HFF-Myc (cell line): Measurements from ENCODE around the gene EYS.
"Not testable (repeated sequence)": the region's sequence is repeated elsewhere in the genome, so short reads cannot be mapped to it uniquely, and the experiment has no call there.

Experiments used
- DNase-seq: peaks from one replicate; pipeline ENCODE4 v3.0.0-alpha.2; 2011; ENCODE audit warnings: low read depth; ENCODE audit errors: extremely low read depth
- H3K4me3 ChIP-seq: replicated peaks from 2 replicates; pipeline ENCODE4 v1.5.1; 2011; ENCODE audit warnings: low read depth, mild to moderate bottlenecking, control low read depth, low read length
- TF ChIP-seq, protein P1 (sequence below): IDR thresholded peaks from 2 replicates; pipeline ENCODE4 v1.5.1; 2012; ENCODE audit warnings: mild to moderate bottlenecking, low read depth, low read length, control low read depth; ENCODE audit errors: missing control alignments

The EYS gene

DNA sequence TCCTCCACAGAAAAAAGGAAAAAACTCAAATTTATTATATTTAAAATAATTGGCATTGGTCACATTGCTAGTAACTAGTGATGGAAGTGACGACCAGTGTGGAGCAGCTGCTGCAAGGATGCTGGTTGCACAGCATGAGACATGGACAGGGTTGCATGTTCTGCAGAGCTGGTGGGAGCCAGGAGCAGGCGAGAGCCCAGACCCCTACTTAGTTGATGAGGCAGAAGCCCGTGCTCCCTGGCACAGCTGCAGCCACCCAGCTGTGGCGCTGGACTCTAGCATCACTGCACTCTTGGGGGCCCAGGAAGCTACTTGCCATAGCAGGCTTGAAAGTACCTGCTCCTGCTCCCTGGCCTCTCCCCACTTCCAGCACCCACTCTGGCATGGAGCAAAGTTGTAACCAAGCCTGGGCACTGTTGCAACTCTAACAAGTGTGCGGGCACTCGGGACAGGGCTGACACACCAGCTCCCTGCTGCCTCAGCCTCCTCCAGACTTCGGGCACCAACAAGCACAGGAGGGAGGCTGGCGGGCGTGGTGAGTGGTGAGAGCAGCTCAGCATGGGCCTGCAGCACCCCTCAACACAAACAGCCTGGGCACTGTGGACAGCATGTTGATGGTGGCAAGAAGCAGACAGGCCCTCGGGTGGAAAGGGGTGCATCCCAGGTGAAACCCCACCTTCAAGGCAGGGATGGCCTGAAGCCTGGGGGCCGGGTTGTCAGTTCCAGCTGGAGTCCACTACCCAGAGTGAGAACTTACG is 69.6 kb downstream of the EYS start:
- TF ChIP-seq, protein P1, sequence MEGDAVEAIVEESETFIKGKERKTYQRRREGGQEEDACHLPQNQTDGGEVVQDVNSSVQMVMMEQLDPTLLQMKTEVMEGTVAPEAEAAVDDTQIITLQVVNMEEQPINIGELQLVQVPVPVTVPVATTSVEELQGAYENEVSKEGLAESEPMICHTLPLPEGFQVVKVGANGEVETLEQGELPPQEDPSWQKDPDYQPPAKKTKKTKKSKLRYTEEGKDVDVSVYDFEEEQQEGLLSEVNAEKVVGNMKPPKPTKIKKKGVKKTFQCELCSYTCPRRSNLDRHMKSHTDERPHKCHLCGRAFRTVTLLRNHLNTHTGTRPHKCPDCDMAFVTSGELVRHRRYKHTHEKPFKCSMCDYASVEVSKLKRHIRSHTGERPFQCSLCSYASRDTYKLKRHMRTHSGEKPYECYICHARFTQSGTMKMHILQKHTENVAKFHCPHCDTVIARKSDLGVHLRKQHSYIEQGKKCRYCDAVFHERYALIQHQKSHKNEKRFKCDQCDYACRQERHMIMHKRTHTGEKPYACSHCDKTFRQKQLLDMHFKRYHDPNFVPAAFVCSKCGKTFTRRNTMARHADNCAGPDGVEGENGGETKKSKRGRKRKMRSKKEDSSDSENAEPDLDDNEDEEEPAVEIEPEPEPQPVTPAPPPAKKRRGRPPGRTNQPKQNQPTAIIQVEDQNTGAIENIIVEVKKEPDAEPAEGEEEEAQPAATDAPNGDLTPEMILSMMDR = no peak
- no peak overlapping the region for H3K4me3 ChIP-seq
- no peak for DNase-seq

DNA sequence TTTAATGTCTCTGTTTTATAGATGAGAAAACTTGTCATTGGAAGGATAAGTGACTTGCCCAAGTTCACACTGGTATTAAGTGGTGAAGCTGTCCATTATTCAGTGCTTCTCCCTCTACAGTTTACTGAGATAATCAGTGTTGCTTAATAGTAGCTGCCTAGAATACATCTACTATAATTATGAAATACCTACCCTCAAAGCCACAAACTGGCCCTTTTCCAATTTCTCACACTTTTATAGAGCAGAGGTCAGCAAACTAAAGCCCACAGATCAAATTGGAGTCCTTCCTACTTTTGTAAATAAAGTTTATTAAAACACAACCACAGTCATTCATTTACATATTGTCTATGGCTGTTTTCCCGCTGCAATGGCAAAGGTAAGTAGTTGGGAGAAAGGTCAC is 73.5 kb downstream of the EYS start:
- H3K4me3 ChIP-seq = no peak overlapping the region
- TF ChIP-seq, protein P1 = no peak
- no peak for DNase-seq

DNA sequence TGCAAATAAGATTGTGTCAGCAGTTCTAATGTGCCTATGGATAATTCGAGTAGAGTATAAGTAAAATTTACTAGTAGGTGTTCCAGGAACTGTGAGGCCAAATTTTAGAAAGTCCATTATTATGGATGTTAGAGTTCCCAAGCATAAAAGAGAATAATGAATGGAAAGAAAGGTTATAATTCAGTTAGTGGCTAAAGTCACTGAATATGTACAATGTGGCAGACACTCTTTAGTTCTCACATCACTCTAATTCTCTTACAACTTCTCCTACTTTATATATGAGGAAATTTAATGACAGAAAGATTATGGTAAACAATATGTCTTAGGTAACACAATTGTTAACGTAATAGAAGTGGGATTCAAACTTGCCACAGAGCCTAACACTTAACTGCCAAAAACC is 75.3 kb downstream of the EYS start:
- H3K4me3 ChIP-seq = no peak overlapping the region
- TF ChIP-seq, protein P1 = no peak
- no peak for DNase-seq

DNA sequence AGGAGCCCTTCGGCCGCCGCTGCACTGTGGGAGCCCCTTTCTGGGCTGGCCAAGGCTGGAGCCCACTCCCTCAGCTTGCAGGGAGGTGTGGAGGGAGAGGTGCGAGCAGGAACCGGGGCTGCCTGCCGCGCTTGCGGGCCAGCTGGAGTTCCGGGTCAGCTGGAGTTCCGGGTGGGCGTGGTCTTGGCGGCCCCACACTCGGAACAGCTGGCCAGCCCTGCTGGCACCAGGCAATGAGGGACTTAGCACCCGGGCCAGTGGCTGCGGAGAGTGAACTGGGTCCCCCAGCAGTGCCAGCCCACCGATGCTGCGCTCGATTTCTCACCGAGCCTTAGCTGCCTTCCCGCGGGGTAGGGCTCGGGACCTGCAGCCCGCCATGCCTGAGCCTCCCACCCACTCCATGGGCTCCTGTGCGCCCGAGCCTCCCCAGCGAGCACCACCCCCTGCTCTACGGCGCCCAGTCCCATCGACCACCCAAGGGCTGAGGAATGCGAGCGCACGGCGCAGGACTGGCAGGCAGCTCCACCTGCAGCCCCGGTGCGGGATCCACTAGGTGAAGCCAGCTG is 79.5 kb downstream of the EYS start:
- not testable (repeated sequence) for DNase-seq, H3K4me3 ChIP-seq

DNA sequence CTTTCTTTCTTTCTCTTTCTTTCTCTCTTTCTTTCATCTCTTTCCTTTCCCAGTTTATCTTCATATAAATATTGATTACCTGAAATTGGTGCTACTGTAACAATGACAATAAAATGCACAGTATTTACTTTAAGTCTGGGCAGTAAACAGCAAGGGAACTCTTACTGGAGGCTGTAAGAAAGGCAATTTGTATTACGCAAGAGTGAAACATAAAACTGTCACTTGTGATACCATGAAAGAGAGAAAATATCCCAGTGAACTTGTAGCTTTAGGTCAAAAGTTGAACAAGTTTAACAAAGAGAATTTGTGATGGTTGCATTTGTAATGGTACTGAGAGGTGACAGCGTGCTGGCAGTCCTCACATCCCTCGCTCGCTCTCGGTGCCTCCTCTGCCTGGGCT is 80.0 kb downstream of the EYS start:
- no peak for DNase-seq
- TF ChIP-seq, protein P1 = no peak
- H3K4me3 ChIP-seq = no peak overlapping the region

DNA sequence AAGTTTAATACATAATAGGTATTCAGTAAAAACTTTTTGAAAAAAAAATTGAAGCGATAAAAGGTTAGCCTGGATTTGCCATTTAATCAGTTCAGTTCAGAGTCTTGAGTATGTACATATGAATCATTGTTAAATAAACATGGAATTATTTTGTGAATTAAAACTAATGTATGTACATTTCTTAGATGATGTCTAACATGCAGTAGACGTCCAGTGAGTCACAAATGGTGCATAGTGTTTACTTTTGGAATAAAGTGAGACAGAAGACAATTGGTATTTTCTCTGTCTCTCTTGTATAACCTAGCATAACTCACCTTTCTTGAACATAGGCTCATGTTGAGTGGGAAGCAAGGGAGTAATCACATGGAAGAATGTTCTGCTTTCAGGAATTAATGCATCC is 83.5 kb downstream of the EYS start:
- DNase-seq = no peak

DNA sequence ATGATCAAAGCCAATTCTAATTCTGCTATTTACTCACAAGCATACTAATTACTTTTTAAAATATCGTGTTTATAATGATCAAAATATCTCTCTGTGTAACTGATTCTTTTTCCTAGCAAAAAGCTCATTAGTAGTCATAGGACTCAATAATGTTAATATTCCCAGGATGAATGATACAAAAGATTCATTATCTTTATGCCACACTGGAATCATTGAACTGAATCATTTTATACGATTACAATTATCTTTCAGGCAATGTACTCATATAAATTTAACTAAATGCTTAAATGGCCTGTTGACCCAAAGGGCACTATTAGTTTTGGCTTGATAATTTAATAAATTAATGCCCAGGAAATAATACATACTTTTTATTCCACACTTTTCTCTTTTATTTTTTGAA is 96.3 kb downstream of the EYS start:
- TF ChIP-seq, protein P1 = no peak
- no peak for DNase-seq
- no peak overlapping the region for H3K4me3 ChIP-seq

More for the DNA sequence above, 83.5 kb downstream of the EYS start:
- TF ChIP-seq, protein P1 = no peak
- H3K4me3 ChIP-seq = no peak overlapping the region
